ENCODE results near the gene TSPO.

DNA sequence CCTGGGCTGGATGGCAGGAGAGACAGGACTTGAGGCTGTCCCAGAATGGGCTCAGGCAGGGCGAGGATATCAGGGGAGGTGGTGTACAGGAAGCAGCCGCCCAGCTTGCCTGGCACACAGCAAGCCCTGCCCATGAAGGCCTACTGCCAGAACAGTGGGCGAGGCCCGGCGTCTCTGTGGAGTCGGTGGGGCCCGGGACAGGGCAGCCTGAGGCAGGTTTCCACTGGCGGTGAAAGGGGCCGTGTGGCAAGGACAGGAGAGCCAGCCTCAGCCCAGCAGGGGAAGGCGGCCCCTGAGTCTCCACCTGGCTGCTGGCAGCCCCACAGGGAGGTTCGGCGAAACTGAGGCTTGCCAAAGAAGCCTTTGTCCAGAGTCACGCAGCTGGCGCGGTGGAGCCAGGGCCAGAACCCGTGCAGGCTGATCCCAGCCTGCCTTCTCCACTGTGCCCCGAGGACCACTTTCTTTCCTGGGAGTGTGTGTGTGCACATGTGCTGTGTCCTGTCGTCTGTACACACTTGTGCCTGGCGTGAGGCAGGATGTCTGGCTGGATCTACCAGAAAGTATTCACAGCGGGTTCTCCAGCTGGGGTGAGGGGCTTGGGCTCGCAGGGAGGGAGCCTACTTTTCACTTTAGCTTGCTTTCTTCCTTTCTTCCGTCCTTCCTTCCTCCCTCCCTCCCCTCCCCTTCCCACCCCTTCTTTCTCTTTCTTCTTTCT is 1.2 kb downstream of the TSPO start:
- TF ChIP-seq ZNF274 (IDR thresholded peaks at IDR 0.05; ENCODE audit: low read depth, low read length) = no peak
- TF ChIP-seq YY1 (IDR thresholded peaks at IDR 0.05; ENCODE audit: insufficient read depth, insufficient read length) = no peak

Measured in NT2/D1 (cell line).